HG03175 (cell line): ENCODE results near the gene OSMR.
"Not testable (repeated sequence)": the region's sequence is repeated elsewhere in the genome, so short reads cannot be mapped to it uniquely, and the experiment has no call there.

Experiments used
- ATAC-seq: cut with Tn5 transposase; IDR thresholded peaks from one replicate; pipeline ENCODE4 v1.9.1; 2021; ENCODE audit warnings: mild to moderate bottlenecking, moderate library complexity; ENCODE audit not compliant: unreplicated experiment

Gene OSMR

DNA sequence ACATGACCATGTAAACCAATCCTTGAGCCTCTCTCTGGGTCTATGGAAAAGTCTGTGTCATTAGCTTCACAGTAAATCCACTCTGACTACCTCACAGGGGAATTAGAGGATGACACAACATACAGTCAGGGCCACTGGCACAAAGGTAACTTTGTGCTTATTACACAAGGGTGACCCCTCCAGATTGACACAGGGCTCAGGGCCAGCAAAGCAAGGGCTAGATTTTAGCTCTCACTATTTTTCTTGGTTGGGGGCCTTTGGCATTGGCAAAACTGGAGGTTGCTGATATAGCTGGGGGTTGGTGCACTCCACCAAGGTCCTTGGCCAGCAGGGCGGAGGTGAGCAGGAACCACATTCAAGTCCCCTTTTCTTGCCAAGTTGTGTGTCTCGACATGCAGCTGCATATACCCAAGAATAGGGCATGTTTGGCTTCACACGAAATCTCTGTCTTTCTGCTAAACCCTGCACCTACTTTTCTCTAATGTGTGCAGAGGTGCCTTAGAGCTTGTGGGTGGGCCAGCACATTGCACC, 15.2 kb upstream of the OSMR start:
- no peak for ATAC-seq

DNA sequence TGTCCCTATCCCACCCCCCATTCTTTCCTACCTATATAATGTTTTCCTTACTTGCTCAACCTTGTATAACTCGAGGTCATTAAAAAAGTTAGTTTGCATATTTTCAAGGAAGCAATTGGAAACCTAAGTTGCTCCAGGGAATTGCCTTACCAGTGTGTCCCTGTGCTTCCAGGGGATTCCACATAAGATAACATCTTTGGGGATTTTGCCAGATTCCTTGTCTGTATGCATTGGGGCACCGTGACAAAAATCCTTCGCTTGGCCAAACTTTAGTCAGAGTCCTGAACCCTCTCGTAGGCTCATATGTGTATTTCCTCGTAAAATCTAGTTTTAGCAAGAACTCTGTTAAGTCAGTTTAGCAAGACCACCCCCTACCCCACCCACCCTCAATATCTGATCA, 14.7 kb upstream of the OSMR start:
- ATAC-seq = no peak

DNA sequence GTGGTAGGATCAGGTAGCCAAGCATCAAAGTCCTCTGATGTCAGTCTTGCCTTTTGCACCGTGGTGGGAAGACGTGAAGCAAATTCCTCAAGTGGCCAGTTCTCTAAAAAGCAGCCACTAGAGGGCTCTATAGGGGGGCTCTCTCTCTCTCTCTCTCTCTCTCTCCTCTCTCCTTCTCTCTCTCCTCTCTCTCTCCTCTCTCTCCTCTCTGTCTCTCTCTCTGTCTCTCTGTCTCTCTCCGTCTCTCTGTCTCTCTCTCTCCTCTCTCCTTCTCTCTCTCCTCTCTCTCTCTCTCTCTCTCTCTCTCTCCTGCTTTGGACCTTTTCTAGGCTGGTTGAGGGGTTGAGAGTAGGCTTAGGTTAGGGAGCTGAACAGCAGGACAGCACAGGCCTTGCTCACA, 13.9 kb upstream of the OSMR start:
- ATAC-seq = no peak

DNA sequence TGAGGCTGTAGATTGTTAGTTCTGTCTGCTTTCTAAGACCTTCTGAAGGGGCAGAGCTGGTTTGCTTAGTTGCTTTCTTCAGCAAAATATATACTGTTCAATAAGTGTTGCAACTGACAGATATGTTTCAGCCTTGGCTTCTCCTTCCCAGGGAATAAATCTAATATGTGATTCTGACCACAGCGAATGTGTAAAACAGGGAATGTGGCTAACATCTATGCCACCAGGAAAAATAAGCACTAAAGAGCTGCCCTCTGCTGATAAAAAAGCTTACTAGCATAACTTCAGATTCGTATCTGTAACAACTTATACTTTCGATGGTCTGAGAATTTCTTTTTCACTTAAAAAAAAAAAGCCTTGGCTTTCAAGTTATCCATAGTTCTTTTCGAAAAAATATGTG, 13.0 kb upstream of the OSMR start:
- ATAC-seq = no peak

DNA sequence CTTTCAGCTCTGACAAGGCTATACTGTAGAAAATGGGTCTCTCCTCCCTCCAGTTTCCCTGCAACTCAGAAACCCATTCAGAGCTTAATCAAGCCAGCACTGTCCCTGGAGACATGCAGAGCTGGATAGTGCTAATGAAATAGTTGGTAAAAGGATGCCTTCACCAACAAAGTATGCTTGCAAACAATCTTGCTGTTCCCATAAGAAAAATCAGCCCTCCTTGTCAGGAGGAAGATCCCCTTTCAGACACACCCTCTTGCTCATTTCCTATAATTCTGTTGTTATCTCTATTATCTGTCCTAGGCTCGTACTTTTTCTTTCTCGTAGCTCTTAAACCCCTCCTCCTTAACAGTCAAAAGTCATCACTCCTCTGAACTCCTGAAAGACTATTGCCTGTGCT, 9.9 kb upstream of the OSMR start:
- no peak for ATAC-seq

DNA sequence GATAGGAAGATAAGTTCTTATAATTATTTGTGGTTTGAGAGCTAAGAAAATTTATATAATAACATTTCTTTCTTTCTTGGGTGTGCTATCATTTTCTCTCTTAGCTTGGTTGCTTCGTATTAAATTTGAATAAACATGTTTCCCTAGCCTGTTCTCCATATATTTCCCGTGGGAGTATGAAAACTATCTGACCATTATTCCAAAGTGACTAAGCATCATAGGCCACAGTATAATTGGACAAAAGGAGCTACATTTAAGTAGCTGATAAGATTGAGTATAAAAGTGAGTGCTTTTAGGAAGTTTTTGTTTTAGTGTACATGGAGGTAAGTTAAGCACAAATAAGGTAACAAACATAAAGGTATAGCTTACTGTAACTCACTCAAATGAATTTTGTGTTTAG, 8.4 kb upstream of the OSMR start:
- ATAC-seq = no peak

DNA sequence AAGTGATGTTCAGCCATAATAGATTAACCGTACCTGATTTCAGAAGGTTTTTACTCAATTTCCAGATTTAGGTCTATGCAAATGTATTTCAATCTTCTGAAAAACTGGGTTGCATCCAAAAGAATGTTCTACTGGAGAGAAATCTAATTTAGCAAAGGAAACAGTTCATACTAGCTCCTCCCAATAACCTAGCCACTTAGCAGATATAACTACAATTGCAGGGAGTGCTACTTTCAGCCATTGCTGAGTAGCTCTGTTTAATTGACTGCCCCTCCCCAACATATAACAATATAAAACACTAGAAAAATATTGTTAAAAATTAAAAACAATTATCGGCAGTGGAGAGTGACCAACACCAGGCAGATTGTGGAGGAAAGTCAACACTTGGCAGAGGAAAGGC, 7.9 kb upstream of the OSMR start:
- ATAC-seq = no peak

DNA sequence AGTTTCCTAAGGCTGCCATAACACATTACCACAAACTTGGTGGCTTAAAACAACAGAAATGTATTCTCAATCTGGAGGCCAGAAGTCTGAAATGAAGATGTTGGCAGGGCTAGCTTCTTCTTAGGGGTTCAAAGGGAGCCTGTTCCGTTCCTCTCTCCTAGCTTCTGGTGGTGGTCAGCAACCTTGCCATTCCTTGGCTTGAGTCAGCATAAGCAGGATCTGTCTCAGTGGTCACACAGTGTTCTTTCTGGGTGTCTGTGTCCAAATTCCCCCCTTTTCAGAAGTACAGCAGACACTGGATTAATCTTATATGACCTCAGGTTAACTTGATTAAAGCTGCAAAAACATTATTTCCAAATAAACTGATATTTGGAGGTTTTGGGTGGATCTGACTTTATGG, 2.1 kb upstream of the OSMR start:
- no peak for ATAC-seq

DNA sequence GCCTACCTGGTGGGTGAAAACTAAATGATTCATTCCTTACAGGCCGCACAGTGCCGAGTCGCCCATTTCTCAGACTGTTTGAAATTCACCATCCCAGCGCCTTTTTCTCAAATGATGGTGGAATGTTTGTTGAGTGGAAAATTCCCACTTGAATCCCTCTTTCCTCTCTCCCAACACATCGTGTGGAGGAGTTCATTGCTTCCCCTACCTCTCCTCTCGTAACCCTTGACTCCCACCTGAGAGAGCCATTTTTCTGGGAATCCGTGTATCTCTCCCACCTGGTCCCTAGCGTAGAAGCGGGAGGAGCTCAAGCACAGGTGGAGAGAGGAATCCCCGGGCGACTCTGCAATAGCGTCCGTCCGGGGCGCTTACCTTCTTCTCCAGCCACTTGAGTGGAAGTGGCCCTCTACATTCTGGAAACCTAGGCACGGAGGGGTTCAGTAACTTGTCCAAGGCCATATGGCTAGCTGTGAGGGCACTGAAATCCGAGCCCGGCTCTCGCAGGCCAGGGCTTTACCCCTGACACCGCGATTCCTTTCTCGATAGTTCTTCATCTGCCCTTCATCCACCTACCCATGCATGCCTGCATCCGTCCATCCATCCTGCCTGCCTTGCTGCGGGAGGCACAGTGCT, 683 bp downstream of the OSMR start:
- ATAC-seq = no peak

DNA sequence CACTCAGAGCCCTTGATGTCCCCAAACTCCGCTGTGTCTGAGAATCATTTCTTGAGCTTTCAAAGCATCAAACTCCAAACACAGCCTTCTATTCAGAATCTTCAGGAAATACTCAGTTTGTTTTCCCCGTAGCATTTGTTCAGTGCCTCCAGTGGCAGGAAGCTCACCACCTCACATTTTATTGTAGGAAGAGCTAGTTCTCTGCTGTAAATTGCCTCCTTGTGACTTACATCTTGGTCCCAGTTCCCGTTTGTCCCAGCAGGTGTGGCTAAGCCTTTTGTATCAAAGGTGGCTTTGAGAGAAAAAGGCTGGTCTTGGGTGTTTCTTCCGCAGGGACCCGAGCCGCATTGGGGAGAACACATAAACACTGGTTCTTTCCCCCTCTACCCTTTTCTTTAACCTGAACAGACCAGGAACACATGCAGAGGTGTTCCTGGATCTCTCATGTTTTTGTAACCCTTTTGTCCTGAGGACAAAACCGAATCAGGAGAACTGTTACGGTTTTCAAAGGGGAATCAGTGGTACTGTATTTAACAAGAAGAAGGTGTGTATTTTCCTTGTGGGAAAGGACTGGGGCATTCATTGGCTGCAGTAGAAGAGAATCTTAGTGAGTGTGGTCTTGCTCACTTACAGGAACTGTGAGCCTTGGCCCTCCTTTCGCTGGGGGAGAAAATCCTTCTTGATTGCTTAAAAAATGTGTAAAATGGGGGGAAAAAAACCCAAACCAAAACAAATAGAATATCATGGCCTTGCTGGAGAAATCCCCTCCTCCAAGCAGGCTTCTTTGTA, 1.9 kb downstream of the OSMR start:
- no peak for ATAC-seq

DNA sequence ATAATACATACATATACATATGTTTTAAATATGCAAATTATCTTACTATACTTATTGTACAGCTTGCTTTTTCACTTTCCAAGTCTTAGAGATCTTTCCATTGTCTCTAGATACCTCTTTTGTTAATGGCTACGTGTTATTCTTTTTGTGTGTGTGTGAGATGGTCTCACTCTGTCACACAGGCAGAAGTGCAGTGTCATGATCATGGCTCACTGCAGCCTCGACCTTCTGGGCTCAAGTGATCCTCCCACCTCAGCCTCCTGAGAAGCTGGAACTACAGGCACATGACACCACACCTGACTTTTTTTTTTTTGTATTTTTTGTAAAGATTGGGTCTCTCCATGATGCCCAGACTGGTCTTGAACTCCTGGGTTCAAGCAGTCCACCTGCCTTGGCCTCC, 2.8 kb downstream of the OSMR start:
- no peak for ATAC-seq

DNA sequence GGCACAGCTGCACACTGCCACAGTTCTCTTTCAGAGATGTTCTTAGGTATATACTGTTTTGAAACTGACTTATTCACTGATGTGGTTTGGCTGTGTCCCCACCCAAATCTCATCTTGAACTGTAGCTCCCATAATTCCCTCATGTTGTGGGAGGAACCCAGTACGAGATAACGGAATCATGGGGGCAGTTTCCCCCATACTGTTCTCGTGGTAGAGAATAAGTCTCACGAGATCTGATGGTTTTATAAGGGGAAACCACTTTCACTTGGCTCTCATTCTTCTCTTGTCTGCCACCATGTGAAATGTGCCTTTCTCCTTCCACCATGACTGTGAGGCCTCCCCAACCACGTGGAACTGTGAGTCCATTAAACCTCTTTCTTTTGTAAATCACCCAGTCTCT, 5.8 kb downstream of the OSMR start:
- ATAC-seq = not testable (repeated sequence)

DNA sequence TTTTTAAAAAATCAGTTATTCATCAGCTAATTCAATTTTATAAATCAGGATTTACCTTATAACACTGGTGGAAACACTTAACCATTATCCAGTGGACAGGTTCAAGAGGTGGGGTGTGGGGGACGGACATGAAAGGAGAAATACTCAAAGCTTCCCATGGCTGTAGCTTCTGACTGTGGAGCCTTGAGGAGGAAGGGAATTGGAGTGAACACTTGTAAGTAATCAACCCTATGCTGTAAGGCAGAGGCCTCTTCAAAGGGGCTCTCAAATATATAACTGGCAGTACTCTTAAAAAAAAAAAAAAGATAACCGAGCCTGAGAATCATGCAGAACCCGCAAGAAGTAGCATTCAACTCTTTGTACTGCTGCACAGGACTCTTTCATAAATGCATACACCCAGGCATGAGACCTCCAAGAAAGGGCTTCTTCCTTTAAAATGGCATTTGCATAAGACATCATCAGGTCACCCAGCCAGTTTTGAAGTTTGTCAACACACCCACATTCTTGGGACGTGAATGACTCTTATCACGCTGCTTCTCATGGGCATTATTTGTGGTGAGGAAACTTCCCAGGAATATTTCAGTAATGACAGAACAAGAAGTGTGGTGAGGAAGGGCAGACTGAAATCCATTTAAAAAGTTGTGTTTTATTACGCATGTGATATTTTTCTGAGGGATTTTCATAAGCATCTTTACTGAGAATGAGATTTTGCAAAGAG, 8.1 kb downstream of the OSMR start:
- ATAC-seq = no peak

DNA sequence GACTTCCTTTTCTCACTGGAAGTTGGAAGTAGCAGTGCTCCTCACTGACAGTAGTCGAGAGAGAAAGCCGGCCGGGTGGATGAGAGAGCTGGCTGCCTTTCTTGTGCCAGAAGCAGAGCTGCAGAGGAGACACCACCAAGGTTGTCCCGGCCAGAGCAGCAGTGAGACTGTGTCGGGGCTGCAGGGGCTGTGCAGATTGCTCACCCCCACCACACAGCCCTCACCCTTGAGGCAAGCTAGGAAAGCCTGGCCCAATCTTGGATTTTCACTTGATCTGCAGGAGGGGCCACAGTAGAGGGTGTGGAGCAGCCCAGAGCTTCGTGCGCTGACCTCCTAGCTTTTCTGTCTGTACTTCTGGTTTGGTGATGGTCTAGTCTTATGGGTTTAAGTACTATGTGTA, 9.1 kb downstream of the OSMR start:
- ATAC-seq = no peak

DNA sequence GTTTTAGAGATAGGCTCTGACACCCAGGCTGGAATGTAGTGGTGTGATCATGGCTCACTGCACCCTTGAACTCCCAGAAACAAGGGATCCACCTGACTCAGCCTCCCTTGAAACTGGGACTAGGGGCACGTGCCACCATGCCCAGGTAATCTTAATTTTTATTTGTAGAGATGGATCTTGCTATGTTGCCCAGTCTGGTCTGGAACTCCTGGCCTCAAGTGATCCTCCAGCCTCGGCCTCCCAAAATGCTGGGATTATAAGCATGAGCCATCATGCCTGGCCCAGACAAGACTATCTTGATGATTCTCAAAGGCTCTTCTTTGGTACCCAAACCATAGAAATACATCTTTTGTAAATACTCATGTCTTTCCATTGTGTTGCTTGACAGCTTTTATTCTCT, 10.8 kb downstream of the OSMR start:
- no peak for ATAC-seq

DNA sequence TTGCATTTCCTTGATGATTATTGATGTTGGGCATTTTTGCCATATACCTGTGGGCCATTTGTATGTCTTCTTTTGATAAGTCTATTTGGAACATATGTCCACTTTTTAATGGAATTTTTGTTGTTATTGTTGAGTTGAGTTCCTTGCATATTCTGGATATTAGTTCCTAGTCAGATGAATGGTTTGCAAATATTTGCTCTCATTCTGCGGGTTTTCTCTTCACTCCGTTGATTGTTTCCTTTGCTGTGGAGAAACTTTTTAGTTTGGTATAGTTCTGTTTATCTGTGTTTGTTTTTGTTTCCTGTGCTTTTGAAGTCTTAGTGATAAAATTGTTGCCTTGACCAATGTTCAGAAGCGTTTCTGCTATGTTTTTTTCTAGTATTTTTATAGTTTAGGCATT, 13.0 kb downstream of the OSMR start:
- ATAC-seq = no peak

DNA sequence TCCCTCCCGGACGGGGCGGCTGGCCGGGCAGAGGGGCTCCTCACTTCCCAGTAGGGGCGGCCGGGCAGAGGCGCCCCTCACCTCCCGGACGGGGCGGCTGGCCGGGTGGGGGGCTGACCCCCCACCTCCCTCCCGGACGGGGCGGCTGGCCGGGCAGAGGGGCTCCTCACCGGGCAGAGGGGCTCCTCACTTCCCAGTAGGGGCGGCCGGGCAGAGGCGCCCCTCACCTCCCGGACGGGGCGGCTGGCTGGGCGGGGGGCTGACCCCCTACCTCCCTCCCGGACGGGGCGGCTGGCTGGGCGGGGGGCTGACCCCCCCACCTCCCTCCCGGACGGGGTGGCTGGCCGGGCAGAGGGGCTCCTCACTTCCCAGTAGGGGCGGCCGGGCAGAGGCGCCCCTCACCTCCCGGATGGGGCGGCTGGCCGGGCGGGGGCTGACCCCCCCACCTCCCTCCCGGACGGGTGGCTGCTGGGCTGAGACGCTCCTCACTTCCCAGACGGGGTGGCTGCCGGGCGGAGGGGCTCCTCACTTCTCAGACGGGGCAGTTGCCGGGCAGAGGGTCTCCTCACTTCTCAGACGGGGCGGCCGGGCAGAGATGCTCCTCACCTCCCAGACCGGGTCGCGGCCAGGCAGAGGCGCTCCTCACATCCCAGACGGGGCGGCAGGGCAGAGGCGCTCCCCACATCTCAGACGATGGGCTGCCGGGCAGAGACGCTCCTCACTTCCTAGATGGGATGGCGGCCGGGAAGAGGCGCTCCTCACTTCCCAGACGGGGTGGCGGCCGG, 16.4 kb downstream of the OSMR start:
- ATAC-seq = not testable (repeated sequence)

DNA sequence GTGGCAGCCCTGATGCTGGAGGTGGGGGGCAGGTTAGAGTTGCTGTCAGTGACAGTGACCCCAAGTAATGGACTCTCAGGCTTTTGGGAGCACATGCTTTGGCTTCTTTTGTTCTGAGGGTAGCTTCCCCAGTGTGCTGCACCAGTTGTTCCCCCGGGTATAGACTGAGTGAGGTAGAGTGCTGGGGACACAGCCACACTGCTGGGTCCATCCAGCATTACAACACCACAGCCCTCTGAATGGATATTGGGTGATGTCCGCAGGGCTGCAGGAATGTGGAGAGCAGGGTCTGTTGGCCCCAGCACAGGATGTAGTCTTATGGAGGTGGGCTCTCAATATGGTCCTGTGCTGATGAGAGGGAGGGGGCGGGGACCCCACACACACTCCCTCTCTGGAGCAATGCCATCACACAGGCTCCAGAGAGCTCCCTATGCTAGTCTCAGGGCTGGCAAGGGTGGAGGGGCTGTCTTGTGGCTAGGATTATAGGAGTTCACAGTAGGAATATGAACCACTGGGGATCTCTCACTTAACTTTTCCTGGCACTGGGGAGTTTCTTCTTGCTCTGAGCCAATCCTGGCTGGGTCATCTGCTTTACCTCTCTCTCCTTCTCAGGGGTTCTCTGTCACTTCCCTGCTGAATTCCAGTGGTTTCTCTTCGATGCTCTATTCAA, 20.7 kb downstream of the OSMR start:
- no peak for ATAC-seq

DNA sequence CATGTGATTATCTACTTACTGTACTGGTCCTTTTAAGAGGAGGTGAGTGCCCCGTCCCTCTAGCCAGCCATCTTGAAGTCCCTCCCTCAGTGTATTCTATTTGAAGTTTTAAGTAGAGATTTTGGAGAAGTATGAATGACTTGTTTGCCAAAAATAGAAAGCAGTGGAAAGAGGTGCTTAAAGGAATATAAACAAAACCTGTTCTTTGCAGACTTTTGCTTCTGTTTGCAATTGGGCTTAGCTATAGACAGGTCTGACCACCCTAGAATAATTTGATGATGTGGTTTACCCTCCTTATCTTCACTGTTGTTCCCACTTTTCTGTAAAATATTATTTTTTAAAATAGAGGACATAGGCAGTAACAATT, 21.2 kb downstream of the OSMR start:
- no peak for ATAC-seq

DNA sequence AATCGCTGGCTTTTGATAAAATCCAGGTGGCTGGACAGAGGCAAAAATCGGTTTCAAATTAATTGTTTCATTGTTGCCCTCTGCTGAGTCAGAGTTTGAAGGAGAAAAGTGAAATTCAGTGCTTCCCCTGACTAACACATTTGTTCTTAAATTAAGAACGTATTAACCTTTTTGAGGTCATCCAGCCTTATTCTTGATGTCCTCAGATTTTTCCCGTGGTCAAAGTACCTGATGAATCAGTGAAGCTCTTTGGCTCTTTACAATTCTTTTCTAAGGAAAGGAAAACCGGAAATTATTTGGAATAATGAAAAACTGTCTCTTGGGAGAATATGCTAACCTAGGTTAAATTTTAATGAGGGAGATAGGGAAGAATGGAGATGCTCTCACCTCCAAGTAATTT, 21.6 kb downstream of the OSMR start:
- no peak for ATAC-seq

DNA sequence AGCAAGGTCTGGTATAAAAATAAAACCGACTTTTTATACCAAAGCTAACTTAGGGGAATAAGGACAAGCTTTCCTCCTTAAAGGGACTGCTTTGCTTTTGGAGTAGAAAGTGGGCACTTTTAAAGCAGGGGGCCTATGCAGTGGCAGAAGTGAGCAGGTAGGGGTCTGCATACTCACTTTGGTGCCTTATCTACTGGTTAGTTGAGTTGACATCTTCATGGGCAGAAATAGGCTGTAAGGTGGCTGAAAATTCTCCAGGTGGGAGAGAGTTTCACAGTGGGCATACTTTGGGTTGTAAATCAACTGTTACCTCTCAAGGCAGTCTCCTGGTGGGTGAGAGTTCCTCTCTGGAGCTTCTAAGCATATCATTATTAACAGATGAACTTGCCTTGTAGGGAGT, 24.8 kb downstream of the OSMR start:
- ATAC-seq = no peak
